Lower leg skin (tissue), 4 donors: Measurements from ENCODE around the gene APEH. TPM values are rescaled to one million over a fixed set of nuclear protein-coding genes. Genes with fewer than 3 reads are reported as not detected.

Experiments
- DNase-seq, 2 donors: peaks; one replicate each; pipeline ENCODE4 v3.0.0-alpha.2; 2019; ENCODE audit warnings: low spot score in 2 of 2
- H3K4me3 ChIP-seq: fragments of 200-600 bp; sonication (generic); 2 replicates; pipeline ENCODE4 v1.5.1; 2017; ENCODE audit warnings: mild to moderate bottlenecking, low read depth; ENCODE audit not compliant: poor library complexity, severe bottlenecking
- CTCF ChIP-seq, 3 donors: fragments of 450-650 bp; IDR thresholded peaks; one replicate each; pipeline ENCODE4 v1.5.1; 2016; ENCODE audit warnings: antibody characterized with exemption in 3 of 3, mild to moderate bottlenecking in 3 of 3, moderate library complexity in 2 of 3
- POLR2A ChIP-seq, 2 donors: fragments of 450-650 bp; IDR thresholded peaks; one replicate each; pipeline ENCODE4 v1.6.1; 2016 to 2017; ENCODE audit warnings: antibody characterized with exemption in 2 of 2, mild to moderate bottlenecking in 1 of 2, moderate library complexity in 1 of 2
- WGBS, 2 donors: methylation state at CpG; one replicate each; pipeline ENCODE4 v1.1.5; 2018; 5-methylcytosine and 5-hydroxymethylcytosine counted together
- intact Hi-C: fragments of 100-400 bp; cut with DNase I; formaldehyde crosslinking; loops from one replicate; pipeline ENCODE4 v1.15.0; 2023; ENCODE audit warnings: low total_unique reads
- total RNA-seq, 4 donors: library from RNA; depleted of rRNA; stranded (reverse); fragments of >200 nt; gene quantifications; one replicate each; pipeline ENCODE4 v1.1.0, GENCODE V29; 2016

APEH gene
- total RNA-seq, 4 donors from 2014 or later = 73.8 to 92.4 (median 83.1) TPM

GRCh38 chr3:49669352-49669751 lies 4.8 kb upstream of the APEH start:
- no peak overlapping the region for H3K4me3 ChIP-seq
- intact Hi-C loops = no loop called here
- TF ChIP-seq CTCF (IDR thresholded peaks at IDR 0.05) (no peak), POLR2A (IDR thresholded peaks at IDR 0.05) (no peak)
- DNase-seq = no peak
- 62 to 71% methylated on average over 3 of the region's 3 CpGs for WGBS, 2 donors

GRCh38 chr3:49670940-49671290 lies 3.2 kb upstream of the APEH start:
- TF ChIP-seq POLR2A (IDR thresholded peaks at IDR 0.05) = no peak
- no peak for TF ChIP-seq CTCF (IDR thresholded peaks at IDR 0.05)
- intact Hi-C loops = loop anchor here (2.0 kb wide), 1 partner anchor 132 kb away; no protein-coding TSS in a partner anchor
- WGBS, 2 donors = 69 to 73% methylated on average over 6 of the region's 6 CpGs
- DNase-seq = no peak
- H3K4me3 ChIP-seq = no peak overlapping the region

- 40 to 47% methylated on average over 11 of the region's 11 CpGs for WGBS, 2 donors
- H3K4me3 ChIP-seq = no peak overlapping the region
- TF ChIP-seq CTCF (IDR thresholded peaks at IDR 0.05) = peak in 1 of 3 donors; percentile 45
- no peak for TF ChIP-seq POLR2A (IDR thresholded peaks at IDR 0.05)
- DNase-seq = peak; percentile 57 to 90
- intact Hi-C loops = loop anchor here (2.0 kb wide), 1 partner anchor 133 kb away; no protein-coding TSS in a partner anchor
These were observed 2.6 kb upstream of the APEH start for GRCh38 chr3:49671291-49672288.

- peak in 1 of 2 donors; percentile 22 for DNase-seq
- H3K4me3 ChIP-seq = peak overlapping the region; percentile 67
- TF ChIP-seq CTCF (IDR thresholded peaks at IDR 0.05) (no peak), POLR2A (IDR thresholded peaks at IDR 0.05) (no peak)
- 22 to 40% methylated on average over 7 to 13 of the region's 17 CpGs for WGBS, 2 donors
- intact Hi-C loops = no loop called here
These were observed 933 bp upstream of the APEH start for GRCh38 chr3:49673121-49673714.

- 7 to 8% methylated on average over 19 to 22 of the region's 34 CpGs for WGBS, 2 donors
- peak in 1 of 2 donors; percentile 24 for DNase-seq
- H3K4me3 ChIP-seq = peak overlapping the region; percentile 67
- TF ChIP-seq CTCF (IDR thresholded peaks at IDR 0.05) = no peak
- no peak for TF ChIP-seq POLR2A (IDR thresholded peaks at IDR 0.05)
- intact Hi-C loops = no loop called here
These were observed 389 bp downstream of the APEH start for GRCh38 chr3:49674497-49674983.
